Measurements from ENCODE around the gene SULT1C4.

Gene SULT1C4

GRCh38 chr2:108370080-108370479 is 7.7 kb upstream of the SULT1C4 start:
- no peak for DNase-seq (ENCODE audit: low spot score)

DNA sequence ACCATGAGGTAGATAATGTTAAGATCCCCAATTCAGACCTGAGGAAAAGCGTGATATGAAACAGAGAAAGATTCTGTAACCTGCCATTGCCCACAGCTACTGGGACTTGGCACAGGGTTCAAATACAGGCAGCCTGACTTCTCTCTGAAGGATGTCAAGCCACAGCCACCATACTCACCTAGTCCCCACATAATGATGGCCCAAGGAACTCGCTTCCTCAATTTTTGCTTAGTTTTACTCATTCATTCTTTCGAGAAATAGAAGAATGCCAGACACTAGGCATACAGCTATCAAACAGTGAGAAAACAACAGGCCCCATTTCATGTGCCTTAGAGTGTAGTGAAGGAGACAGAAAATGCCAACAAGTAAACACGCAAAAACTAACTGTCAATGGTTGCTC is 980 bp upstream of the SULT1C4 start:
- DNase-seq (ENCODE audit: low spot score) = no peak

- no peak for DNase-seq (ENCODE audit: low spot score)
Observed at GRCh38 chr2:108377401-108377800, 353 bp upstream of the SULT1C4 start.

DNA sequence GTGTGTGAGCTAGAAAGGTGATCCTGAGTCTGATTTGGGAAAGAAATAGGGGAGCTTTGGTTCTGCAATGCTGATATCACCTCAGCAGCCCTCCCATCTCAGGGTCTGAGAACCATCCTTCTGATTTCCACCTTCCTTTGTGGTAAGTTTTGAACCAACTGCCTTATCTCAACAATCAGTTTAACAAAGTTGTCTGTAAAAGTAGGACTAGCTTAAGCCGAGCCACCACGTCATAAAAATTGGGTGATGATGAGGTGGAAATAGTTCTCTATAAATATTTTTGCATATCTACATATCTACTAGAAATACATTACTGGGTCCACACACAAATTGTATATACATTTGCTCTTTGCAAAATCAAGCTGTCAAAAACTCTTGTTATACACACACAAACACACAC is 1.1 kb downstream of the SULT1C4 start:
- no peak for DNase-seq (ENCODE audit: low spot score)

DNA sequence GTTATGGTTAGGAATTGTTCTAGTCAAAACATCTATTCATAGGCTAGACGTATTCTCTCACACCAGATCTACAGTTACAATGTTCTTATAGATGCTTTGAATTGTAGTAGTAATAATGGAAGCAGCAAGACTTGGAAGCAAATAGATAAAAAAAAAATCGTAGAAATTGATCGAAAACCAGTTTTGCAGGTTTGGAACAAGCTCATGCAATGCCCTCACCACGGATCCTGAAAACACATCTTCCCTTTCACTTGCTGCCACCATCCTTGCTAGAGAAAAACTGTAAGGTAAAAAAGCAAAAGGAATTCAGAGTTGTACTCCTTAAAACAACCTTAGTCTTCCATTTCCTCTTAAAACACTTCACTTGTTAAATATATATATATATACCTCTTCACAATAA is 4.4 kb downstream of the SULT1C4 start:
- DNase-seq (ENCODE audit: low spot score) = no peak

DNA sequence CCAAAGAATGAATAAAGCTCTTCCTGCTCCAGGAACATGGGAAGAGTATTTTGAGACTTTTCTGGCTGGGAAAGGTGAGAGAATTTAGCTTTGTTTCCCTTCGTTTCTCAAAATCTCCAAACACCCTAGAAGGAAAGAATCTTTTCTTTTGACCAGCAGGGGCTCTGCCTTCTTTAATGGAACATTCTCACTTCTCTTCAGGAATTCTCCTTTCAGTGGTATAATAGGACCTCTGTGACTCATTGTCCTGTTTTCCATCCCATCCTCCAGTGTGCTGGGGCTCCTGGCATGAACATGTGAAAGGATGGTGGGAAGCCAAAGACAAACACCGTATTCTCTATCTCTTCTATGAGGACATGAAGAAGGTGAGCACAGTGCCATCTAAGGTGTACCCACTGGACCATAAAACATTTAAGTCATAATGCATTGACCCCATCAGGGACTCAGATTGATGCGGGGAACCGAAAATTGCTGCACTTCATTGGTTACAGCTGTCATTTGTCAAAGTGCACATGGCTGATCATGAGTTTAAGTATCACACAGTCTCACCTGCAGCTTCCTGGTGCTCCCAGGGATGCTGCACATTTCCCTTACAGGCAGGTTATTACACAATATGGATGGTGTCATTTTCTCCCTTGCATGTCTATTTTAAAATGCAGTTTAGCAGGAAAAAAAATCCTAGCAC is 5.5 kb downstream of the SULT1C4 start:
- DNase-seq (ENCODE audit: low spot score) = no peak

DNA sequence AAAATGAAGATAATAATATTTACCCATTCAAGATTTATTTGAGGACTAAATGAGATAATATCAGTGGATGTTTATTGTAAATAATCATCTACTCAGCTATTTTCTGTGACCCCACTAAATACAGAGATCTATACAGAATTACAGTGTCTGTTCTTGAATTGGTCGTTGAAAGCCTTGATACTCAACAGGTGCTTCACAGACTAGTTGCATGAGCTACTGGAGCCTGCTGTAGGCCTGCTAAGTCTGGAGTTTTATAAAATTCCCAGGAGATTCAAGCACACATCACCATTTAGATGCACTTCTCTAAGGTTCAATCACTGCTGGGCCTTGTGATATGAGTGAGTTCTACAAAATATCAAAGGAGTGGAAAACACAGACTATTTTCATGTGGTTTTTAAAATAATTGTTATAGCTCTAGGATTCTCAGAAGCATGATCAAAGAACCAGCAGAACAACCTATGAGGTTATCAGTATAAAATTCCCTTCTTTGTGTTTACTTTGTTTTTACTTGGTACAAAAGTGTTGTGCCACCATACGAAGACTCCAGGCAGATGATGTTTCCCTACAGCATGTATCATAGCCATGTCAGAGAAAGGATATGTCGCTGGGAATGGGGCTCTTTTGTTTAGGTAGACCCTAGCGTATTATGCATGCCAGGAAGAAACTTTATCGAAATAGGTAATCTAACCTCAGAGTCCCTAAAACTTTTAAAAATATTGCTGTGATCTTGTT is 7.1 kb downstream of the SULT1C4 start:
- DNase-seq (ENCODE audit: low spot score) = no peak

GRCh38 chr2:108385411-108386071 is 7.8 kb downstream of the SULT1C4 start:
- no peak for DNase-seq (ENCODE audit: low spot score)

GRCh38 chr2:108388045-108388444 is 10.3 kb downstream of the SULT1C4 start:
- DNase-seq (ENCODE audit: low spot score) = no peak

DNA sequence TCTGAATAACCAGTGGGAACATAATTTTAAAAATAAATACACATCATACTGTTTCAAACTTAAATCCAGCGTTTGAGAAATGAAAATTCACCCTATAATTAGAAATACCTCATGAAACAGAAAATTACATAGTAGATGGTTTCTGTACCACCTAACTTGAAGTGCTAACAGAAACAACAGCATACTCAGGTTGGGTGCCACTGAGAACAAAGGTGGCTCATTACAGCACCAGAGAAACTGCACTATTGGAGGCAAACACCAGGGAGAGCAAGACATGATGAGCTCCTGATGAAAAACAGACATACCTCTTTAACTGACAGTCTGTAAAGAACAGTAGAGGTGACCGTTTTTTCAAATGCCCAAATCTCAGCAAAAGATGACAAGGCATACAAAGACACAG is 12.6 kb downstream of the SULT1C4 start:
- no peak for DNase-seq (ENCODE audit: low spot score)

DNA sequence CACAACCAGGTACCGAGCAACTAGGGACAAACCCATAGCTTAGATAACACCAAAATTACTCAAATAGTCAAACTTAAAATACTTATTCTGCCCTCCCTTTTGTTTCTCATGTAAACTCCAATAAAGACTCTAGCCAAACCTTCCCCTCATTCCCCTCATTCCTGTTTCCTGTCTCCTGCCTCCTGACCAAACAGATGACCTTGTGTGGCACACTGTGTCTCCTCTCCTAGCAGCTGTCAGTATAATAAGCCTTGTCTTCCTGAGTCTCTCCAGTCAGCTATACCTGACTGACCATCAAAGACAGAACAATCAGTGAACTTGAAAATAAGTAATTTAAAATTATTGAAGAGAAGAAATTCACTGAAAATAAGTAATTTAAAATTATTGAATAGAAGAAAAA is 14.3 kb downstream of the SULT1C4 start:
- DNase-seq (ENCODE audit: low spot score) = no peak

GRCh38 chr2:108393197-108393596 is 15.4 kb downstream of the SULT1C4 start:
- no peak for DNase-seq (ENCODE audit: low spot score)

- no peak for DNase-seq (ENCODE audit: low spot score)
Observed at GRCh38 chr2:108395155-108395554, 17.4 kb downstream of the SULT1C4 start.

- peak; percentile 22 for DNase-seq (ENCODE audit: low spot score)
Observed at GRCh38 chr2:108396845-108397244, 19.1 kb downstream of the SULT1C4 start.

- DNase-seq (ENCODE audit: low spot score) = no peak
Observed at GRCh38 chr2:108399479-108399878, 21.7 kb downstream of the SULT1C4 start.

GRCh38 chr2:108401800-108402199 is 24.0 kb downstream of the SULT1C4 start:
- DNase-seq (ENCODE audit: low spot score) = no peak

DNA sequence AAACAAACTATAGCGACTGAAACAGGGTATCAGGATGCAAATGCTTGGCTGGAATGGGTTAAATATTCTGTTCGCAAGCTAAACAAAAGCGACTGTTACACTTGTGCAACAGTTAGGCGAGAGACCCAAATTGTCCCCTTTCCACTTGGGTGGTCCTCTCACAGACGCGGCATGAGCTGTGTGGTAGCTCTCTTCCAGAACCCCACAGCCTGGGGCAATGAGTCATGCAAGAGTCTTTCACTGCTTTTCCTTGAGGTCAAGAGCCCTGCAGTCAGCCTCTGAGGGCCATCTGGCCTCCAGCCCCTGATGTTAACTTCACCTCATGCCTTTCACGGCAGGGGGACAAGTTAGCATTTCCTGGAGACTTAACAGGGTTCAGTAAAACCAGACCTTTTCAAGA is 25.7 kb downstream of the SULT1C4 start:
- DNase-seq (ENCODE audit: low spot score) = no peak

DNA sequence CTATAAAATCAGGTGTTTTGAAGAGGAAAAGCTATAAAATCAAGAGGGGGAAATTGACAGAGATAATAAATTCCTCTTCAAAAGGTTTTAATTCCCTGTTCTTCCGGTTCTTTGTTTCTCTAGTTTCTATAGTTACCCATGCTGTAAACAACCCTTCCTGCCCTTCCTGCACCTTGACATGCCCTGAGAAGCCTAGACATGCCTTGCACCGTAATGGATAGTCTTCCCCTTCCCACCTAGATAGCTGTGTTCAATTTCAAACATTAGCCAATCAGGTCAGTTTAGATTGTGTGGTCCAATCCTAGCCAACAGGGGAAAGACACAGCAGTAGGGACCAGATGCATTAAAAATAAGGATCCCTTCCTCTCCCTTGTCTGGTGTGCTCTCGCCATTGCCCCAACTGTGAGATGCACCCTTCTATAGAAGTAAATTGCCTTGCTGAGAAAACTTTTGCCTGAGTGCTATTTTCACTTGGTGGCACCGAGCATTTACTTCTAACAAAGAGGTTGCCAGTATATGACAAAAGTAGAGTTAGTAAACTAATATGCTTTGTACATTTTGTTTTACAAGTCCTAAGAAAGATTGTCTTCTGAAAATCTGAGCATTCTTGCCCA is 27.1 kb downstream of the SULT1C4 start:
- no peak for DNase-seq (ENCODE audit: low spot score)

DNA sequence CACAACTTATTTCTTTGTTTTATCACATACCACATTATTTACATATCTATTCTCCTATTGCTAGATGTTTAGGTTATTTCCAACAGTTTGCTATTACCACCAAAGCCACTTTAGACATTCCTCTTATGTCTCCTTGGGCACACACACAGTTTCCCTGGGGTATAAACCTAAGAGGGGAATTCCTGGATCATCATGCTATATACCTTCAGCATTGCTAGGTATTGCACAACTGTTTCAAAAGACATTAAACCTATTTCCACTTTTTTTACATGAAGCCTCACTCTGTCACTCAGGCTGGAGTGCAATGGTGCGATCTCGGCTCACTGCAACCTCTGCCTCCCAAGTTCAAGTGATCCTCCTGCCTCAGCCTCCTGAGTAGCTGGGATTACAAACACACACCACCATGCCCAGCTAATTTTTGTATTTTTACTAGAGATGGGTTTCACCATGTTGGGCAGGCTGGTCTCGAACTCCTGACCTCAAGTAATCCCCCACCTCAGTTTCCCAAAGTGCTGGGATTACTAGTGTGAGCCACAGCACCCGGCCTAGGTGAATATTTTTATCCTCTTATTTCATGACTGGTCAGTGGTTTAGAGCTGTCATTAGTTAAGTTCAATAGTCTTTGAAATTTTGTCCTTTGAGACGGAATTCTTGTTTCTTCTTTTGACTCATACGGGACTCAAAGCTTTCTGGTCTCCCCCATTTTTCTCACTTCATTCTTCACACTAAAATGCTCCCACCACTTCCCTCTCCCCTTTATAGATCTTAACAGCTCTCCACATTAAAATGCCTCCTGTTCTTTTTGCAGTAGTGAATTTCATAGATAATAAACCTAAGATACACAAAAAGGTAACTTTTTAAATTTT is 30.3 kb downstream of the SULT1C4 start:
- DNase-seq (ENCODE audit: low spot score) = no peak

DNA sequence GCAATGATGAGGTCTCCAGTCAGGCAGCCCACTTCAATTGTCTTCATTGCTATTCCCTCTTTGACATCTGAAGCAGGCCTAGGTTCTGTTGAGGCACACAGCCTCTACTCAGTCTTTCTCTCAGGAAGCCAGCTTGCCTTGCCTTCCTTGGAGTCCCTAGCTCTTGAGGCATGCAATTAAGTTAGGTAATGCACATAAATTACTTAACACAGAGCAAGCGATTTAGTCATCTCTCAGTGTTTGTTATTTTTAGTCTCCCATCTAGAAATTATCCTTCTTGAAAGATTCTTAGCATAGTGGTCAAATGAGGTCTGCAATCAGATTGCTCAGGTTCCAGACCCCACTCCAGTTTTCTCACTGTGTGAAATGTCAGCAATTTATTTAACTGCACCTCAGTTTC is 32.0 kb downstream of the SULT1C4 start:
- DNase-seq (ENCODE audit: low spot score) = no peak

GRCh38 chr2:108412995-108413710 is 35.4 kb downstream of the SULT1C4 start:
- no peak for DNase-seq (ENCODE audit: low spot score)
